ENCODE results near the gene NOS3.

The NOS3 gene

DNA sequence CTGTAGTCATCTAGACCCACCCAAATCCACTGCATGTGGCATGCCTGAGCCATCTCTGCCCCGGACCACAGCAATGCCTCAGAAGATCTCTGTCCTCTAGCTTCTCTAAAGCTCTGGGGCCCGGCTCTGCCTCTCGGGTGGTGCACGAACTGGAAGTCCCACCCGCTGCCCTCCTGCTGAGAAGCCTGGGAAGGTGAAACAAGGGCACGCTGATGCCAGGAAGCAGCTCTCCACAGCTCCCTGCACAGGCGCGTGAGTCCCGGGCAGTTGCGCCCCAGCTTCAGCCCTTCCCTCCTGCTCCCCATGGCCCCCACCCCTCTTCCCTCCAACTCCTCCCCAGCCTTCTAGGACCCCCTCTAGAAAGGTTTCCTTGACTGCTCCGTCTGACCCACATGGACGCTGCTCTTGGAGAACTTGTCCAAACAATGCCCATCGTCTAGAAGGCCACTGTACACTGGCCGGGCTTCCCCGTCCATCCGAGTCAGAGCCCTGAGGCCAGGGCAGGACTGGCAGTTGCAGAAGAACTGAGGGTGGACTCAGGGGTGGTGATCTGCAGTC lies 25.5 kb upstream of the NOS3 start:
- no peak for DNase-seq

DNA sequence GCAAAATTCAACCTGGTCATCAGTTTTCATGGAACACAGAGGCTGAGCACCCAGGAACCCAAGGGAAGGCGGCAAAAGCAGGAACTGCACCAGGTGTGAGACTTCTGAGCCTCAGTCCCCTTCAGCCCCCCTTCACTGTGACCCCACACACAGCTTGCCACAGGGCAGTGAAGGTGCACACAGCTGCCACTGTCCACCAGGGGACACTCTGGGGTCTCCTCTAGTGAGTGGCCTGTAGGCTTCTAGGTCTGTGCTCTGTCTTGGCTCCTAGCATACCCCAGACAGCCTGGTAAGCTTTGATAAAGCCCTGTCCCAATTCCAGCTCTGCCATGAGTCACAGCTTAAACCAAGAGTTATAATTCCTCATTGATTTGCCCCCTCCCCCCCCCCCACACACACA lies 24.8 kb upstream of the NOS3 start:
- DNase-seq = no peak

DNA sequence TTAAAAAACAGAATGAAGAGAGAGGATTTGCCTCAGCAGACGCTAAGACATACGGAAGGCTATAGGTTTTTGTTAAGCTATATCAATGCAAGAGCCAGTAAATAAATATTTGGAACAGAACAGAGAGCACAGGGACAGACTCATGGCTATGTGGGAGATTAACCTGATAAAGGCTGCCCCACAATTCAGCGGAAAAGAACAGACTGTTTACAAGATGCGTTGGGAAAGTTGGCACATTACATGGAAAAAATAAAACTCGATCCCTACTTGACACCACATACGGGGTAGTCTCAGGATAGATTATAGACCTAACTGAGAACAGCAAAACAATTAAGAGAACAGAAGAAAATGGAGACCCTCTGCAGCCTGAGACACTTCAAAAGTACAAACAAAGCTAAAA lies 23.5 kb upstream of the NOS3 start:
- no peak for DNase-seq

DNA sequence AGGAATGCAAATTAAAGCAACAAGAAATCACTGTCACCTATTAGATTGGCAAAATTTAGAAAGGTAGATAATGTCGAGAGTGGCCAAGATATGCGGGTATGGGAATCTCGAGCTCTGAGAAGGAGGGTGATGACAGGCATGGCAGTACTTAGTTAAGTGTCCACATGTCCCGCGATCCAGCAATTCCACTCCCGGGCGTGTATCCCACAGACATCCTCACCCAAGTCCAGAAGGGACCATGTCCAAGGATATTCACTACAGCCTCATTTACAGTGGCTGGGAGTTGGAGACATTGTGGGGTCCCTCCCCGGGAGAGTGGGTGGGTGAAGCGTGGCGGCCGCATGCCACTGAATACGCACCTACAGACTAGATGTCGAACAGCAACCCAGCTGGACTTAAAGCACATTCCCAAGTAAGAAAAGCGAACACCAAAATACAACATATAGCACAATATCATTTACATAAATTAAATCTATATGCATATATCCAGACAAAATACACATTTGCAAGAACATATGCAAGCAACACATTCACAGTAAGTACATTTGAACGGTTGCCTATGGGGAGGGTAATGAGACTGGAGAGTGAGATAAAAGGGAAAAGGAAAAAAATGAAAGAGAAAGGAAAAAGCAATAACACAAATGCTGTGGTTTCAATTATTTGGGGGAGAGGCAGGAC lies 22.6 kb upstream of the NOS3 start:
- DNase-seq = no peak

DNA sequence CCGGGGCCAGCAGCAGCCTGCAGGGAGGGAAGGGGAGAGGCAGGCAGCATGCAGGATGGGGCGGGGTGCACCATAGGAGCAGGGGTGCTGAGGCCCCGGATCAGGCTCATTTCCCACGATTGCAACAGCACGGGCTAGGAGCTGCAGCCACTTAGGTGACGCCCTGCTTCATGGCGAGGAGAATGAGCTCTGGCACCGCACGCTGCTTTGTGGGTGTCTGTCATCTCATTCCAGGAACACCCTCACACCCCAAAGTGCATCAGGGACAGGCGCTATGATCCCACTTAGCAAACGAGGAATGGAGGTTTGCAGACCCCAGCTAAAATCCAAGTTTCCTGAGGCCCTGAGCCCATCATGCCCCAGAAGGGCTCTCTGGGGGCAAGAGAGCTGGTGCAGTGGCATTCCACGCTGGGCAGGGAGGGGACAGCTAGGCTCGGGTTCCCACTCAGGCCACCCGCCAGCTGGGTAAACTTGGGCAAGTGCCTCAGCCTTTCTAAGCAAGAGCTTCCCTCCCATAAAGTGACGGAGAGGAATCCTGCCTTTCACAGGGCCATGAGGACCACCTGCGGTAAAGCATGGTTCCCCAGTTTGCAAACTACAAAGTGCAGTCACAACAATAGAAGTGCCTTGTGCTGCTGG lies 22.0 kb upstream of the NOS3 start:
- no peak for DNase-seq

DNA sequence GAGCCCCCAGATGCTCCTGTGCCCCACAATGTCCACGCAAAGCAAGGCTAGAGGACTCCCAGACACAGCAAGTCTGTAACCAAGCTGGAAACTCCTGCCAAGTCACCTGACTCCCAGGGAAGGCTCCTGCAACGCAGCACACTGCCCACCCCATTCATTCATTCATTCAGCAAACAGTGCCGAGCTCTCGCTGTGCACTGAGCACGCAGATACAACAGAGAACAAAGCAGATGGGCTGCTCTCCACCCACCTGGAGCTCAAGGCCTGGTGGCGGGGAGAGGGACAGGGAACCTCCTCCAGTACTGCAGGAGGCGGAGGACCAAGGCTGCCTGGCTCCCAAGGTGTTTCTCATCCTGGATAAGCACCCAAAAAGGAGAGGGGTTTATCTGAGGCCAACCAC lies 21.3 kb upstream of the NOS3 start:
- no peak for DNase-seq

DNA sequence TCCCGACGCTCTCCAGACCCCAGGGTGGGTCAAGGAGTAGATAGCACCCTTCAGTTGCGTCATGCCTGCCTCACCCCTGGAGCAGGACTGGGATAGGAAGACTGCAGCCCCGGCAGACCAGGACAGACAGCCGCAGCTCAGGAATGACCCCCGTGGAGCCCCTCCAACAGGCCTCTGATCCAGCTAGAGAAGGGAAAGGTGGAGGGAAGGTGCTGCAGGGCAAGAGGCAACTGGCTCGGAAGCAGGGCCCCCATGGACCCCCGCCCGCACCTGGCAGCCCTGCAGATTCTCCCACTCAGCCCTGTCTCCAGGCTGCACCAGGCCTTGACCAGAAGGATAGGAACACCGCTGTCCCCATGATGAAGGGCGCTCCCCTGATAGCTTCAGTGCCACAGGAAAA lies 20.4 kb upstream of the NOS3 start:
- DNase-seq = no peak

DNA sequence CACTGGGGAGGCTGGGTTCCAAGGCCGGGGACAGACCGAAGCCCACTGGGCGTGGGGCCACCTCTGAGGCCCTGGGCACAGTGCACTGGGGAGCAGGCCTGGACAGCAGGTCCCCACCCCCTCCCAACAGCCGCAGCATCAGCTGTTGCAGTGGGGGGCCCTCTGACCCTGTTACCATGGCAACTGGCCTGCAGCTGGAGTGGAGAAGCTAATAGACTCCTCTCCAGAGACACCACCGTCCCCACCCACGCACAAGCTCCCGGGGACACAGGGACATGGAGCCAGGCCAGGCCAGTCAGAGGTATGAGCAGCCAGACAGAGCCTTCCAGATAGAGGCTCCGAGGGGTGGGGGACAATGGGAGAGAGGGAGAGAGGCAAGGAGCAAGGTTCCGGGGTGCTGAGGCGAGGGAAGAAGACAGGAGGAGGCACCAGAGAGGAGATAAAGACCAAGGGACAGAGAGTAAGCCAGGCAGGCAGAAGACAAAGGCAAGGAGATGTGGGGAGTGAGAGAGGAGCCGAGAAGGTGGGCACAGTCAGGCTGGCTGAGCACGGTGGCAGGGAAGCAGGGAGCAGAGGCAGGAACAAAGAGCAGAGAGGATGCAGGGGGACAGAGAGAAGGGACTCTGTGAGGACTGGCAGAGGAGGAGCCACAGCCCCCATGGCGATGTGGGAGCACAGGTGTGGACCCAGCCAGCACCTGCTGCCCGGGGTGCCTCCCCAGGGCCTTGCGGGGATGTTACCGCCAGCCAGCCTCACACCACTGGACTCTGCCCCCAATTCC lies 19.4 kb upstream of the NOS3 start:
- DNase-seq = no peak

DNA sequence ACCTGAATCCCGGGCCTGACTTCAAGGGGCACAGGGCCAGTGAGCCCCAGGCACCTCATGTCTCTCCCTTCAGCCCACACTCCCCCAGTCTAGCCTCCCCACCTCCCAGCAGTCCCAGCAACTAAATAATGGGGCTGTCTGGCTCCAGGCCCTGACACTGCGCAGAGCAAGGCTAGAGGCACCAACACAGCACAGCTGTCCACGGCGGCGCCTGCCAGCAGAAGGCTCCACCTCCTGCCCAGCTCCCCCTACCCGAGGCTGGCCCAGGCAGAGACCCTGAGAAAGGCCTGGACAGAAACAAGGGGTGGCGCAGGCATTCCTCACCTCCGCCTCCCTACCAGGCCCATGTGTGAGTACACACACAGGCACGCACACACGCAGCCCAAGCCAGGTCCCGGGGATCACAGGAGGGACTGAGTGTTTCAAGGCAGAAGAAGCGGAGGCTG lies 18.8 kb upstream of the NOS3 start:
- no peak for DNase-seq

DNA sequence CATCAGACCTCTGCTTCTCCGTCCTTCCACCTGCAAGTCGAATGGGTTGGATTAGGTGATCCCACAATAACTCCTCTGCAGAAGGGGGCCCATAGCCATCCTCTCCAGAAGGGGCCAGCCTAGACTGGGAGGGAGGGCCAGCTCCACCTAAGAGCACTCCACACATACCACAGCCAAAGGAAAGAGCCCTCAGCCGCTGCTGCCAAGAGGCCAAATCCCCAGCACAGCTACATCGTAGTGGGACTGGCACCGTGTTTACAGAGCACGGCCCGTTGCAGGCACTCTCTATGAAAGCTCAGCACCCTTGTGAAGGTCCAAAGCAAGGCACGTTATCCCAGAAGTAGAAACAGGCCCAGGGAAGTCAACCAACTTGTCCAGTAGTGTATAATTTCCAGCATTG lies 18.1 kb upstream of the NOS3 start:
- DNase-seq = no peak

DNA sequence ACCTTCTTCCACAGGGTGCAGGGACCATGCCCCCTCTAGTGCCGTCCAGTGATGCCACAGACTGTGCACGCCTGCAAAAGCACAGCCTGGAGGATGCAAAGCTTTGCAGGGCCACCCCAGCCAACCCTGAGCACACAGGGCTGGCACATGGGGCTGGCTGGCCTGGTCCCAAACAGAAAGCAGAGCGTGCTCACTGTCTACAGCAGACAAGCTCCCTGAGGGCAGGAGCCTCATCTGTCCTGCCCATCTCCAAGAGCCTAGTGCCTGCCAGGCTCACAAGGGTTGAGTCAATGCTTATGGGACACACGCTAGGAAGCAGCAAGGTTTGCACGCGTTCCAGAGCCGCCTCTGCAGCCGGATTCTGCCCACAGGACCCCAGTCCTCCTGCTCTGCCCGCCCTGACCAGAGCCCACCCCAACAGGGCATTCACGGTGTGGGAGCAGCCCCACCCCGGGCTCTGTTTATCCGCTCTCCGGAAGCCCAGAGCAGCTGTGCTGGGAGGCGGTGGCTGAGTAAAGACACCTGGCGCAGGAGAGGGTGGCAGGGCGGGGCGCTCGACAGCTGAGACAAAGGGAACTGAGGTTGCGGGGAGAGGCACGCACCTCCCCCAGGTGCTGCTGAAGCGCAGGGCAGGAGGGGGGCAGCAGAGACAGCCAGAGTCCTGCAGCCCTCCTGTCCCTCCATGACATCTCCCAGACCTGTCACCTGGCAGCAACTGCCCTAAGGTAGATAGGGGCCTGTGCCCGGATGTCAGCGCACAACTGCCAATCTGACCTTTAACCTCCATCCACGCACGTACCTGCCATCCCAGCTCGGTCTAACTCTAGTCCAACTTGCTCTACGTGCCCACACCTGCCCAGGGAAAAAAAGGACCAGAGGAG lies 17.0 kb upstream of the NOS3 start:
- DNase-seq = no peak

DNA sequence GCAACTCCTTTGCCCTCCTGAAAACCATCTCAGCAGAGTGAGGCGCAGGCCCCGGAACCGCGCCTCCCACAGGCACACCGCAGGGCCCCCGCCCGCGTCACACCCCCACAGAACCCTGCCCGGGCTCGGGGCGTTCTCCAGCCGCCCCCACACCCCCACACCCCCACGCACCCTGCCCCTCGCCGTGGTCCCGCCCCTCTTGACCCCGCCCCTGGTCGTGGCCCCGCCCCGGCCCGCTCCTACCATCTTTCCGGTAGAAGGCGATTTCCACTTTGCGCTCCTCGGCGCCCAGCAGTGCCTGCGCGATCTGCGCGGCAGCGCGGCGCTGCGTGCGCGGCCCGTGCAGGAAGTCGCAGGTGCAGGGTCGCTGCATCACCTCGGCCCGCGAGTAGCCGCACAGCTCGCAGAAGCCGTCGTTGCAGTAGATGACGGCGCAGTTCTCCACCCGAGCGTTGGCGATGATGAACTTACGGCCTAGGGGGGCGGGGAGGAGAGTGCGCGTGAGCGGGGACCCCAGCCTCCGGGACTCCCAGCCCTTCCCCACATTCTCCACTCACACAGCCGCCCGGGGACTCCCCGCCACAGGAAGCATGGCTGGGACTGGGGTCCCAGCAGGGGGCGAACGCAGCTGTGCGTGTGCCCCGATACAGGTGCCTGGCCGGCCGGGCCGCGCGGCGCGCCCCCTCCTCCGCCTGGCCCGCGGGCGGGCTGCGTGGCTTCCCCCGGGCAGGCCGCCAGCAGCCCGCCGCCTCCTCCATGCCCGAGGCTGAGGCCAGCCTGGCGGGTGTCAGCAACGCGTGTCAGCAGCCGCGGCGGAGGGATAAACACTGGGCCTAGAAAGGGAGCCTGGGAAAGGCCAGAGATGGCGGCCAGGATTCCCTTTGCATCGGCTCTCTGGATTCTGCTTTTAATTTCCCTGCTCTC lies 16.1 kb upstream of the NOS3 start:
- DNase-seq = no peak

DNA sequence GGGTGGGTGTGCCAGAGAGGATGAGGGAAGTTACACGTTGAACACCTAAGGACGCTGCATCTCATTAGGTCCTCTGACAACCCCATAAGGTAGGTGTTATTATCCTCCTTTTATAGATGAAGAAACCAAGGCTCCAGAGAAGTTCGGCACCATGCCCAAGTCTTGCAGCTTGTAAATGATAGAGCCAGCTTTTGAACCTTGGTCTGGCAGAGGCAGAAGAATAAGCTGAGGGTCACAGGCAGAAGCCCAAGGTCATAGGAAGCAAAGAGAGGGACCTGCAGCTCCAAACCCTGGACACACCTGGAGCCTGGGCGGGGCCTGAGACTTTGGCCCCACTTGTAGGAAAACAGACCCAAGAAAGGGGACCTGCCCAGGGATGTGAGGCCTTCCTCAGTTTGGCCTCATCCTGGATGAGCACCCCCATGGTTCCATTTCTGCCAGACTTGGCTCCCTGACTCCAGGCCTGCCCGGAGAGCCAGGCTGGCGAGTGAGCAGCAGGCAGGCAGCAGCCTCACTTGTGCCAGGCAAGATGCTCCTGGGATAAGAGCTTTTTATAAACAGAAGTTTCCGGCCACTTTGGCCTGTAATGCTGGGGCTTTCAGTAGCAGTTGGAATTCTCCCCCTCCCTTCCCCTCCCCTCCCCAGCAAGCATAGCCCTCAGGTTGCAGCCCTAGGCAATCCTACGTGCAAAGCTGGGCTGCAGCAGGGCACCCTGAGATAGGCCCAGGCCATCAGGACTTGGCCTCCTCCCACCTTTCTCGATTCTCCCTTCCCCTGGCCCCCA lies 15.1 kb upstream of the NOS3 start:
- DNase-seq = no peak

DNA sequence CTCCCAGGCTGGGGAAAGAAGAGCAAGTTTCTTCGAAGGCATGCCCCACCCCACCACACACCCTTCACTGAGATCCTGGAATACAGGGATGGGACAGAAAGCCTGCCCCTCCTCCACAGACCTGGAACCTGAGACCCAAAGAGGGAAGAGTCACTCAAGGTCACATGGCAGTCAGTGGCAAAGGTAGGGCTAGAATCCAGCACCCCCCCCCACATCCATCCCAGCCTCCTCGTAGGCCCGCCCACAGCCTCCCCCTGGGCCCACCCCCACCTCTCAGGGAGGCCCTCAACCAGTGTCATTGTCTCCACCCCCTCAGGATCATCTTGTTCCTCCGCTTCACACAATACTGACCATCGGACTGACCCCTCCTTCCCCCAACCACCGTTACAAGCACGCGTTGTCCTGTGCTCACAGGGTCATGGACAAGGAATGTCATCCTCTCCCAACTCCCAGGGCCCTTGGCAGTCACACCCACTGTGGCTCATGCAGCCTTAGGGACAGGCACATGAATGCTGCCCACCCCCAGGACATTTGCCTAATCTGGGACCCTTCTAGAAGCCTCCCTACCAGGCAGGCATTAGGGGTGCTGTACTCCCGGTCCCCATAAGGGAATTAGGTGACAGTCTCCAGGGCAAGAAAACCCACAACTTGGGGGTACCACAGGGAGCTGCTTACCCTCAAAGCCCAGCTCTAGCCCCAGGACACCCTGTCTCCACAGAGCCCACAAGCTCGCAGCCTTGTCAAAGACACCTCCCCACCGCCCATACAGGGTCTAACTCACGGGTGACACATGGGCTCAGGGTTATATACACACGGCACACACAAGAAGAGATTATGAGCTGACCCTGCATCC lies 14.1 kb upstream of the NOS3 start:
- no peak for DNase-seq

DNA sequence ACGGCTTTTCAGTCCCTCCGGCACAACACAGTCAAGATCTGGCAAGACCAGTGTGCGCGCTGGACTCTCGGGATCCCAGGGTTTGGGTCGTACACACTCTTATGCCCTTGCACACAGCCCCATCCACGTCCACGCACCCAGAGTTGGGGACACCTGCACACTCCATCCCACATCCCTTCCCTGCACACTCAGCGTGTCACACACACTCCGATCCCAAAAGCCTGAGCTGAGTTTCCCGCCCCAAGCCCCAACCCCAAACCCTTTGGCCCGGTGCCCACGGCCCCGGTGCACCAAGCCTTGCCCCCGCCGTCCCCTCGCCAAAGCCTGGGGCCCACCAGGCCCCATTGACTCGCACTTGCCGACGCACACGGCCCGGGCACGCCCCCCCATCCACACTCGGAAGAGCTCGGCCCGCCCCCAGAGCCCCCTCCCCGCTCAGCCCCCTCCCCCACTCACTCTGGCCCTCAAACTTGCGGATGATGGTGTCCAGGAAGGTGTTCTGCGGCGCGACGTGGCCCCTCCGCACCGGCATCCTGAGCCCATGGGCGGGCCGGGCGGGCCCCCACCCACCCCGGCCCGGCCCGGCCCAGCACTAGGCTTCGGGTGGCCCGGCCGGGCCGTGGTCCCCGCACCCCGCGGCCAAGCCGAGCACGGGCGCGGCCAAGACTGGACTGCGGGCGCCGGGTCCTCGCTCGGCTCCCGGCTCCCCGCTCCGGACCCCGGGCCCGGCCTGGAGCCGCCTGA lies 13.3 kb upstream of the NOS3 start:
- DNase-seq = no peak

DNA sequence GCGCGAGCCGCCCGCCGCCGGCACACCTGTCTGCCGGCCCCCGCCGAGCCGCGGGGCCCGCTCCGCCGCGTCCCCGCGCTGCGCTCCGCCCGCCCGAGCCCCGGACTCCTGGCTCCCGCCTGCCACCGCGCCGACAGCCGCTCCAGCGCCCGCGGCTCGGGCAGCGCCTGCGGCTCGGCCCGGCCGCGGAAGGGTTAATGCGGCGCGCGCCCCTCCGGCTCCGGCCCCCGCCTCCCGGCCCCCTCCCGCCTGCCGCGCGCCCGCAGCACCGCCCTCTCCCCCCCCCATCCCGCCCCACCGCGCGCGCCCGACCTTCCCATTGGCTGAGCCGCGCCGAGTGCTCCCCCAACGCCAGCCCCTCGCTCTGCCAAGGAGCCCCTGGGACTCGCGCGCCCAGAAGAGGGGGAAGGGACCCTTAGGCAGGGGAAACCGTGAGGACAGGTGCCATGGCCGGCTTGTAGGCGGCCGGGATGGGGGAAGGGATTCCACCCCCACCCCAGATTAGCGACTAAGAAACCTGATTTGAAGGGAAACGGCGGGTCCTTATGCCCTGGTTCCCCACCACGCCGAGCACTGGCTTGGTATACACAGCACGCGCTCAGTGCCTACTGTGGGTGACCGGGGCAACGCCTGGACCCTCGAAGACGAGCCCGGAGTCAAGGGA lies 12.6 kb upstream of the NOS3 start, which contains the start of gene KCNH2:
Gene KCNH2 (minus strand): TSS at position 196 of the 664 bp plus-strand sequence. CDS start 408 bp downstream, outside the sequence.
- no peak for DNase-seq

DNA sequence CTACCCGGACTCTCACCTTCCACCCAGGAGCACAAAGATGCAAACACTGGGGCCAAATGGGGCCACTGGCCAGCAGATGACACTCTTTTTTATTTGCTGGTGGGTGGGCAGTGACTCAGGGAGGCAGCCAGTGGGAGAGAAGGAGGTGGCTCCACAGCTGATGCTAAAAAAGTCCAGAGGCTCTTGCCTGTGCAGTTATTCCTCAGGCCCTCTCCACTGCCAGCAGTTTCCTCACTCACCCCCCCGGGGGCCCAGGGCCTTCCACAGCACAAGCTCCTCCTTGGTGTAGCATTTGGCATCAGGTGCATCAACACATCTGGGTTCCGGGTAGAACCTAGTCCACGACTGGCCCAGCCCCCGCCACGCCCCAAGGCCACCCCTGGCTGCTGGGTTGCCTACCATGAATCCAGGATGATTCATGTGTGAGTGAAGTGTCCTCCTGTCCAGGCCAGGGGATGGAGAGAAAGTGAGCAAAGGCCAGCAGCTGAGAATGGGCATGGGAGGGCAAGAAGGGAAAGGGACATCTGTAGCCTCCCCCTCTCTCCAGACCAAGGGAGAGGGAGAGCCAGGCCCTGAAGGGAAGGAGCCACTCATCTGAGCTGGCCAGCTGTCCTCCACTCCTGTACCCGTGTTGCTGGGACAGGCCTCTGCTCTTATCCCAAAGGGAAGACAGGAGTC lies 11.0 kb upstream of the NOS3 start:
- no peak for DNase-seq

DNA sequence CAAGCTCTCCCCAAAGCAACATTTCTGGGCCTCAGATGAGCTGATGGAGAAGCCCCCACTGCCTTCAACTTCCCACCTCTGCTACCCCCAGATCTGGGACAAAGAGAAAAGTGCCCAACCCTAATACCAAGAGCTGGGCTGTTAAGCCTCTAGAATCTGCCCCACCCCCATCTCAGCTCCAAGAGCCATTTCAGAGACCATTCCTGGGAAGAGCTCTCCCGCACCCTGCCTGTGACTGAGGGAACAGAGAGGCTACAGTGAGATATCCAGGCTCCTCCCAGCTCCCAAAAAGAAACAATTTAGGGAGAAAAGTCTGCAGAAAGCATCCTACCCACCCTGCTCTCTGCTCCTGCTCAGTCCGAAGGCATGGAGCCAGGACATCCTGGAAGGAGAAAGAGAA lies 10.2 kb upstream of the NOS3 start:
- DNase-seq = no peak

Data from bone marrow (tissue), 2 donors.